Left renal cortex interstitium (tissue), 4 donors: ENCODE results near the gene BANF1. TPM values are rescaled to one million over a fixed set of nuclear protein-coding genes. Genes with fewer than 3 reads are reported as not detected.

Source experiments
- DNase-seq, 4 donors: peaks; one replicate each; pipeline ENCODE4 v3.0.0-alpha.2; 2013; ENCODE audit warnings: low read depth in 4 of 4, low spot score in 2 of 4, missing footprints in 1 of 4
- polyA plus RNA-seq, 4 donors: library from polyadenylated mRNA; unstranded; fragments of 120-200 nt; gene quantifications; one replicate each; pipeline ENCODE4 v1.2.1, GENCODE V29; 2013; ENCODE audit not compliant: insufficient read length in 4 of 4

The BANF1 gene
- polyA plus RNA-seq, 4 donors, result 218 to 315 (median 264) TPM

GRCh38 chr11:66032957-66033735 is 30.8 kb downstream of the BANF1 start:
- no peak for DNase-seq

GRCh38 chr11:66035653-66036333 is 33.5 kb downstream of the BANF1 start:
- no peak for DNase-seq

- no peak for DNase-seq
Observed at GRCh38 chr11:66036334-66036710, 34.0 kb downstream of the BANF1 start.

- no peak for DNase-seq
Observed at GRCh38 chr11:66037327-66037726, 35.0 kb downstream of the BANF1 start.

GRCh38 chr11:66039765-66040164 is 37.5 kb downstream of the BANF1 start:
- no peak for DNase-seq

GRCh38 chr11:66042227-66042995 is 40.1 kb downstream of the BANF1 start:
- no peak for DNase-seq

- DNase-seq, result no peak
Observed at GRCh38 chr11:66042996-66043906, 40.9 kb downstream of the BANF1 start.

- no peak for DNase-seq
Observed at GRCh38 chr11:66044757-66045156, 42.5 kb downstream of the BANF1 start.

- DNase-seq, result peak in 1 of 4 donors; percentile 56
Observed at GRCh38 chr11:66045177-66045639, 42.9 kb downstream of the BANF1 start.

- DNase-seq, result no peak
Observed at GRCh38 chr11:66046901-66047300, 44.6 kb downstream of the BANF1 start.

GRCh38 chr11:66047541-66048365 is 45.5 kb downstream of the BANF1 start:
- DNase-seq, result no peak

- no peak for DNase-seq
Observed at GRCh38 chr11:66048547-66049323, 46.4 kb downstream of the BANF1 start, which contains the start of gene GAL3ST3. Gene GAL3ST3, minus strand, starts transcription at chr11:66049161. Its CDS starts 3,746 bp downstream, at chr11:66045415.

- no peak for DNase-seq
Observed at GRCh38 chr11:66050581-66051231, 48.4 kb downstream of the BANF1 start.

- no peak for DNase-seq
Observed at GRCh38 chr11:66051371-66051765, 49.1 kb downstream of the BANF1 start.

GRCh38 chr11:66051766-66052663 is 49.7 kb downstream of the BANF1 start, which contains the start of gene SF3B2:
Gene SF3B2, plus strand, starts transcription at chr11:66052364. Its CDS starts 21 bp downstream, at chr11:66052385.
- peak; percentile 83 to 96 (median 93) for DNase-seq

- no peak for DNase-seq
Observed at GRCh38 chr11:66052664-66052982, 50.3 kb downstream of the BANF1 start.
